ENCODE results near the gene TXNIP. TPM values are rescaled to one million over a fixed set of nuclear protein-coding genes. Genes with fewer than 3 reads are reported as not detected.

The TXNIP gene
- total RNA-seq, 1 experiment from 2014 or later = 24.6 TPM

DNA sequence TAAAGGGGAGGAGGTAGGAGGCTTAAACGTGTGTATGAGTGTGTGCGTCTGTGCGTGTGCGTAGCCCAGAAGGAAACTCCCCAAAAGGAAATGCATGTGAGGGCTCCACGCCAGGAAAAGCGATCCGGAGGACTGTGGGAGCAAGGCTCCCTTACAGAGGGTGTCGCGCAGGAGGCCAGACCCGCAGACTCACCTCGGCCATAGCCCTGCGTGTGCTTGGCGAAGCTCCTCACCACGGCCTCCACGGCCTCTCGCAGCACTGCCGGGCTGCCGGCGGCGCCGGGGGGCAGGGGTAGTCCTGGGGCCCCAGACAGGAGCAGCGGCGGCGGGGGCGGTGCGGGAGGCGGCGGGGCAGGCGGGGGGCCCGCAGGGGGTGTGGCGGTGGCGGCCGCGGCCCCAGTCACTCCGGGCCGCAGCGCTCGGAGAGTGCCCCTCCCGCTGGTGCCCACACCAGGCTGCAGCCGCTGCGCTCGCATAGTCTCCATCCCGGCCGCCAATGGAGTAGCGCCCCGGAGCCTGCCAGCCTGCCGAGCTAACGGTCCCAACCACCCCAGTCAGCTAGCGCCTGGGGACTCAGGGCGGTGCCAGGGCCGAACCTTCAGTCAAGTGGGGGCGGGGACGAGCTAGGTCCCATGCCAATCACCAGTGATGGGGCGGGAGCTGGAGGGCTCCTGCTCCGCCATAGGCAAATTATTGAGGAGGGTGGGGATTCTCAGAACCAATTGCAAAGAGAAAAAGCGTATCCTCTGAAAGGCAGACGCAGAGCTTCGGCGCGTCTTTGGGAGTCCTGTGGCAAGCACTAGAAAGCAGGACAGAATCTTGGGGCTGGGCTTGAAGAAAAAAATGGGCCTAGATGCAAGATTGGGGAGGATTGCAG, 38.7 kb downstream of the TXNIP start, which contains the start of gene LIX1L:
TSS of gene LIX1L (minus strand) at position 575 of the 877 bp plus-strand sequence. CDS start at position 485, 90 bp downstream.
- Histone ChIP-seq H3K27me3 (ENCODE audit: control insufficient read depth, insufficient read depth, low read length) (peaks cover 51% of the 10 kb centered on the region), H3K4me3 (ENCODE audit: insufficient read depth, low read depth, low read length) (peak within 1 kb of the TSS; percentile 77), H3K36me3 (replicated peaks; ENCODE audit: control insufficient read depth, insufficient read depth, low read length) (no peaks in the 10 kb centered on the region)
- peak; percentile 97 for DNase-seq

GRCh38 chr1:145956781-145957442, 39.5 kb downstream of the TXNIP start:
- peak; percentile 26 for DNase-seq
- Histone ChIP-seq H3K36me3 (replicated peaks; ENCODE audit: control insufficient read depth, insufficient read depth, low read length) (no peaks in the 10 kb centered on the region), H3K4me3 (ENCODE audit: insufficient read depth, low read depth, low read length) (peak overlapping the region; percentile 77), H3K27me3 (ENCODE audit: control insufficient read depth, insufficient read depth, low read length) (peaks cover 44% of the 10 kb centered on the region)

- H3K4me3 ChIP-seq (ENCODE audit: insufficient read depth, low read depth, low read length) = no peak overlapping the region; the same call in 1 of the 2 replicates
- H3K36me3 ChIP-seq (replicated peaks; ENCODE audit: control insufficient read depth, insufficient read depth, low read length) = no peaks in the 10 kb centered on the region
- H3K27me3 ChIP-seq (ENCODE audit: control insufficient read depth, insufficient read depth, low read length) = peaks cover 38% of the 10 kb centered on the region
- no peak for DNase-seq
Observed at GRCh38 chr1:145956361-145956760, 40.0 kb downstream of the TXNIP start.

DNA sequence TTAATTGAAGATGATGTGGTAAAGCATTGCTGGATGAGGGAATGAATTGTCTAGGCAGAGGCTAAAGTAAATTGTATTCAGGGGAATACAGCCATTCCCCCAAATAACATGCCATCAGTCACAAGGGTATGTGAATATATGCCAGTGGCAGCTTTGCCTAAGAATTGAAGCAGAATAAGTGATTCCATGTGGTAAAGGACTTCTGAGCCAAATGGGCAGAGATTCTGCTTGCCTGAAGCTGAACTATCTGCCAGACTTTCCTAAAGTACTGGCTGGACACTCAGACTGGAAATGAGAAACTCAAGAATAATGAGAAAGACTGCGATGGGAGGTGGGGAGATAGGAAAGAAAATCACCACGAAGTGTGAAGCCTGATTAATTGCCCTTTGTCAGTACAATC, 40.9 kb downstream of the TXNIP start:
- H3K4me3 ChIP-seq (ENCODE audit: insufficient read depth, low read depth, low read length) = no peak overlapping the region
- peaks cover 30% of the 10 kb centered on the region for H3K27me3 ChIP-seq (ENCODE audit: control insufficient read depth, insufficient read depth, low read length)
- DNase-seq = no peak
- no peaks in the 10 kb centered on the region for H3K36me3 ChIP-seq (replicated peaks; ENCODE audit: control insufficient read depth, insufficient read depth, low read length)

DNA sequence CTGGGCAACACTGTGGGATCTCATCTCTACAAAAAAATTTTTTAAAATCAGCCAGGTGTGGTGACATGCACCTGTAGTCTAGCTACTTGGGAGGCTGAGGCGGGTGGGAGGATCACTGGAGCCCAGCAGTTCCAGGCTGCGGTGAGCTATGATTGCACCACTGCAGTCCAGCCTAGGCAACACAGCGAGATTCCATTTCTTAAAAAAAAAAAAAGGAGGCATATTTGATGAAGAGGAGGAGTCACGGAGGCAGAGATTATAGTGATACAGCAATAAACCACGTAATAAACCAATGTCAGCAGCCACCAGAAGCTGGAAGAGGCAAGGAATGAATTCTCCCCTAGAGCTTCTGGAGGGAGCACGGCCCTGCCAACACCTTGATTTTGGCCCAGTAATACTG, 42.5 kb downstream of the TXNIP start:
- DNase-seq = no peak
- no peak overlapping the region for H3K4me3 ChIP-seq (ENCODE audit: insufficient read depth, low read depth, low read length)
- H3K27me3 ChIP-seq (ENCODE audit: control insufficient read depth, insufficient read depth, low read length) = peaks cover 15% of the 10 kb centered on the region
- H3K36me3 ChIP-seq (replicated peaks; ENCODE audit: control insufficient read depth, insufficient read depth, low read length) = no peaks in the 10 kb centered on the region

- H3K36me3 ChIP-seq (replicated peaks; ENCODE audit: control insufficient read depth, insufficient read depth, low read length) = no peaks in the 10 kb centered on the region
- H3K27me3 ChIP-seq (ENCODE audit: control insufficient read depth, insufficient read depth, low read length) = peaks cover 7% of the 10 kb centered on the region; the same call in 1 of the 2 replicates
- no peak for DNase-seq
- H3K4me3 ChIP-seq (ENCODE audit: insufficient read depth, low read depth, low read length) = no peak overlapping the region
Observed at GRCh38 chr1:145952903-145953302, 43.5 kb downstream of the TXNIP start.

- no peaks in the 10 kb centered on the region for H3K36me3 ChIP-seq (replicated peaks; ENCODE audit: control insufficient read depth, insufficient read depth, low read length)
- H3K4me3 ChIP-seq (ENCODE audit: insufficient read depth, low read depth, low read length) = no peak overlapping the region
- no peak for DNase-seq
- H3K27me3 ChIP-seq (ENCODE audit: control insufficient read depth, insufficient read depth, low read length) = peaks cover 3% of the 10 kb centered on the region; the same call in 1 of the 2 replicates
Observed at GRCh38 chr1:145951526-145951925, 44.9 kb downstream of the TXNIP start.

DNA sequence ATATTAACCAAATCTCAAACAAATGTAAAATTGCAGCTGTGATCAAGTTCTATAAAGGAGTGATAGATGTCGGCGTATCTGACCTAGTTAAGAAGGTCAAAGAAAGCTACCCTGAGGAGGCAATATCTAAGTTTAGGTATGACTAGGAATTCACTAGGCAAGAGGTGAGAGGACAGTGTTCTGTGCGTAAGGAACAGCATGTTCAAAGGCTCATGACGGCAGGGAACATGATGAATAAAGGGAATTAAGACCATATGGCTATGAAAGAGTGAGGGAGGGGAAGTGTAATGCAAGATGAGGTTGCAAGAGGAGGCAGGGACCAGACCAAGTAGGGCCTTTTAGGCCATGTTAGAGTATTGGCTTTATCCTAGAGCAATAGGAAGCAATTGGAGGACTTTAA, 47.2 kb downstream of the TXNIP start:
- DNase-seq = no peak
- Histone ChIP-seq H3K36me3 (replicated peaks; ENCODE audit: control insufficient read depth, insufficient read depth, low read length) (no peaks in the 10 kb centered on the region), H3K27me3 (ENCODE audit: control insufficient read depth, insufficient read depth, low read length) (no peaks in the 10 kb centered on the region), H3K4me3 (ENCODE audit: insufficient read depth, low read depth, low read length) (no peak overlapping the region)

DNA sequence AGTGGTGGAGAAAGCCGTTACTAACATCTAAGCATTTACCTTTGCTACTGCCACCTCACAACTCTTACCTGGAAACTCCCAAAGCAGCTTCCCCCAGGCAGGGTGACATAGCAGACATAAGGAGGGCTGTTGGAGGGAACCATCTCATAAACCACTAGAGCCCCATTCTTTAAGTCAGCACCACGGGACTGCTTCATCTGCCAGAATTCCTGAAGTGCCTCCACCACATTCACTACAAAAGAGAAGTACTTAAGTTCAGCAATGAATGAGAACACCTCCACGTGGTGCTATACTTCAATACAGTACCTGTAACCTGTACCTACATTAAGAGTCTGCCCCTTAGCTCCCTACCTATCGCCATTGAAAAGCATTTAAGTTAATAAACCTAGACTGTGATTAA, 48.8 kb downstream of the TXNIP start:
- peak; percentile 52 for DNase-seq
- Histone ChIP-seq H3K27me3 (ENCODE audit: control insufficient read depth, insufficient read depth, low read length) (no peaks in the 10 kb centered on the region), H3K36me3 (replicated peaks; ENCODE audit: control insufficient read depth, insufficient read depth, low read length) (no peaks in the 10 kb centered on the region), H3K4me3 (ENCODE audit: insufficient read depth, low read depth, low read length) (no peak overlapping the region)

DNA sequence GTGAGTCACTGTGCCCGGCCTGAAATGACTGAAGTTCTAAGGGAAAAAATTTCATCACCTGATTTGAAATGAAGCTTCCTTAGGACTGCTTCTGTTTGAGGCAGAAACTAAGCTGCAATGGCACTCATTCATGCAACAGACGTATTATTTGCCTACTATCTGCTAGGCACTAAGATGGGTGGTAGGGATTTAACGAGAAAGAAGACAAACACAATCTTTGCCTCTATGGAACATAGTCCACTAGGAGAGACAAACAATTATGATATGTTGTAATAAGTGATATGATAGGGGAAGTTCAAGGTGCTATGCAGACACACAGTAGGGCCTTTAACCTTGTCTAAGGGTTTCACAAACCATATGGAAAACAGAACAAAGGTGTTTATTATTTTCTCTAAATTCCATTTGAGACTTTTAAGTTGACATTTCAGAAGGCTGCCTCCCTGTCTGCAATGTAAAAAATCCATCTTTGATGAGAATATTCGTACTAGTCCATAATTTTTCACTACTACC, 49.8 kb downstream of the TXNIP start:
- Histone ChIP-seq H3K27me3 (ENCODE audit: control insufficient read depth, insufficient read depth, low read length) (no peaks in the 10 kb centered on the region), H3K36me3 (replicated peaks; ENCODE audit: control insufficient read depth, insufficient read depth, low read length) (no peaks in the 10 kb centered on the region), H3K4me3 (ENCODE audit: insufficient read depth, low read depth, low read length) (no peak overlapping the region)
- DNase-seq = no peak

- no peak overlapping the region for H3K4me3 ChIP-seq (ENCODE audit: insufficient read depth, low read depth, low read length)
- H3K36me3 ChIP-seq (replicated peaks; ENCODE audit: control insufficient read depth, insufficient read depth, low read length) = no peaks in the 10 kb centered on the region
- no peaks in the 10 kb centered on the region for H3K27me3 ChIP-seq (ENCODE audit: control insufficient read depth, insufficient read depth, low read length)
- DNase-seq = no peak
Observed at GRCh38 chr1:145944532-145944931, 51.8 kb downstream of the TXNIP start.

GRCh38 chr1:145942871-145943270, 53.5 kb downstream of the TXNIP start:
- Histone ChIP-seq H3K27me3 (ENCODE audit: control insufficient read depth, insufficient read depth, low read length) (no peaks in the 10 kb centered on the region), H3K36me3 (replicated peaks; ENCODE audit: control insufficient read depth, insufficient read depth, low read length) (no peaks in the 10 kb centered on the region), H3K4me3 (ENCODE audit: insufficient read depth, low read depth, low read length) (no peak overlapping the region)
- DNase-seq = no peak
